CD4-positive, alpha-beta T cell (primary cell): ENCODE results near the gene KANSL1. TPM values are rescaled to one million over a fixed set of nuclear protein-coding genes. Genes with fewer than 3 reads are reported as not detected.

Source experiments
- ATAC-seq: fragments of 200-7000 bp; cut with Tn5 transposase; one replicate; pipeline ENCODE4 v1.10.0; 2022; ENCODE audit warnings: mild to moderate bottlenecking; ENCODE audit not compliant: poor library complexity
- CTCF ChIA-PET: fragments of 350-600 bp; sonication (Branson Sonifier 250); formaldehyde crosslinking; loops from one replicate; lab custom pipeline; 2021; ENCODE audit warnings: antibody characterized with exemption, inconsistent platforms; lab: Charles Lee
- POLR2A ChIA-PET: fragments of 350-600 bp; sonication (Branson Sonifier 250); formaldehyde crosslinking; loops from one replicate; lab custom pipeline; 2021; ENCODE audit warnings: antibody characterized with exemption, inconsistent platforms; lab: Charles Lee
- DNase-seq, 14 experiments: peaks; one replicate each; pipeline ENCODE4 v3.0.0-alpha.2; 2013 to 2020; ENCODE audit warnings: mixed read lengths in 2 of 14
- H3K27ac ChIP-seq, 2 donors: one replicate each; pipeline versions ENCODE4 v1.5.1 to v1.7.0; 2013; ENCODE audit warnings: low read length in 2 of 2, low read depth in 1 of 2, mild to moderate bottlenecking in 1 of 2
- H3K27me3 ChIP-seq, 2 experiments: 1 replicate in 1 of 2; 2 replicates in 1 of 2; pipeline versions ENCODE4 v1.6.1 to v1.7.0; 2013; ENCODE audit warnings: low read length in 2 of 2, control low read depth in 1 of 2, mild to moderate bottlenecking in 1 of 2, moderate library complexity in 1 of 2; ENCODE audit not compliant: insufficient read depth in 2 of 2, control insufficient read depth in 1 of 2
- H3K36me3 ChIP-seq: one replicate; pipeline ENCODE4 v1.6.1; 2013; ENCODE audit warnings: low read length, control low read depth; ENCODE audit not compliant: insufficient read depth
- H3K4me1 ChIP-seq: one replicate; pipeline ENCODE4 v1.6.1; 2013; ENCODE audit warnings: low read length, control low read depth; ENCODE audit not compliant: insufficient read depth
- H3K4me3 ChIP-seq: one replicate; pipeline ENCODE4 v1.5.1; 2013; ENCODE audit warnings: mild to moderate bottlenecking, low read length, moderate library complexity
- H3K9me3 ChIP-seq, 2 experiments: 1 replicate in 1 of 2; 2 replicates in 1 of 2; pipeline versions ENCODE4 v1.6.1 to v1.7.0; 2013; ENCODE audit warnings: low read length in 2 of 2, mild to moderate bottlenecking in 2 of 2, control low read depth in 1 of 2, moderate library complexity in 1 of 2; ENCODE audit not compliant: control insufficient read depth in 1 of 2, insufficient read depth in 1 of 2
- H3K27ac Mint-ChIP-seq: one replicate; pipeline ENCODE4 v1.8.0; 2020; ENCODE audit warnings: mixed read lengths
- H3K27me3 Mint-ChIP-seq: one replicate; pipeline ENCODE4 v1.8.0; 2021; ENCODE audit warnings: mixed read lengths
- H3K36me3 Mint-ChIP-seq: one replicate; pipeline ENCODE4 v1.8.0; 2021; ENCODE audit warnings: low read depth, mixed read lengths
- H3K4me1 Mint-ChIP-seq: one replicate; pipeline ENCODE4 v1.8.0; 2021; ENCODE audit warnings: low read depth, mixed read lengths
- H3K4me3 Mint-ChIP-seq: one replicate; pipeline ENCODE4 v1.8.0; 2020; ENCODE audit warnings: mild to moderate bottlenecking, mixed read lengths
- H3K9me3 Mint-ChIP-seq: one replicate; pipeline ENCODE4 v1.8.0; 2020; ENCODE audit warnings: mixed read lengths
- CTCF ChIP-seq: fragments of 200-600 bp; IDR thresholded peaks from one replicate; pipeline ENCODE4 v1.8.0; 2022; ENCODE audit warnings: antibody characterized with exemption, mild to moderate bottlenecking
- intact Hi-C, 2 experiments: fragments of 100-400 bp; cut with DNase I in 1 of 2; cut with micrococcal nuclease in 1 of 2; formaldehyde crosslinking; loops; one replicate each; pipeline versions ENCODE4 v1.15.1 to v1.9.0; 2023 to 2025; cut with DNase I, micrococcal nuclease
- total RNA-seq, 174 experiments: library from RNA in 2 of 174; stranded (reverse) in 2 of 174; gene quantifications; one replicate each; pipeline ENCODE4 v1.2.3 and lab custom pipeline; 2021 to 2026

KANSL1 gene
- total RNA-seq, 2 experiments from 2014 or later = 122 to 125 TPM

GRCh38 chr17:46125831-46126230, 67.4 kb downstream of the KANSL1 start:
- TF ChIP-seq CTCF = no peak
- POLR2A ChIA-PET = interaction anchor here (2.1 kb wide), 1 partner anchor 67 kb away, joined by 6 read pairs; the partner anchor contains the start of gene KANSL1
- Histone ChIP-seq H3K4me1 (peaks cover 57% of the 10 kb centered on the region), H3K27ac (no peak overlapping the region), H3K27me3 (no peaks in the 10 kb centered on the region), H3K4me3 (no peak overlapping the region), H3K9me3 (no peaks in the 10 kb centered on the region), H3K36me3 (peaks cover 3% of the 10 kb centered on the region)
- no peaks in the 10 kb centered on the region for H3K27me3 Mint-ChIP-seq
- no peak overlapping the region for H3K4me3 Mint-ChIP-seq
- H3K36me3 Mint-ChIP-seq = peaks cover 23% of the 10 kb centered on the region
- intact Hi-C loops = loop anchor here in 1 of 2 experiments (10.0 kb wide), 1 partner anchor 61 kb away; no protein-coding TSS in a partner anchor
- CTCF ChIA-PET = interaction anchor here (1.2 to 2.7 kb wide), 5 partner anchors 12 to 67 kb away, joined by 3 to 9 read pairs (median 4); partner anchors contain the start of gene KANSL1
- no peaks in the 10 kb centered on the region for H3K9me3 Mint-ChIP-seq
- H3K27ac Mint-ChIP-seq = peak overlapping the region; percentile 31
- no peak for ATAC-seq
- DNase-seq = no peak
- peaks cover 95% of the 10 kb centered on the region for H3K4me1 Mint-ChIP-seq

GRCh38 chr17:46124695-46125592, 68.3 kb downstream of the KANSL1 start:
- Histone ChIP-seq H3K36me3 (peaks cover 3% of the 10 kb centered on the region), H3K27ac (no peak overlapping the region), H3K4me1 (peaks cover 49% of the 10 kb centered on the region), H3K9me3 (no peaks in the 10 kb centered on the region), H3K27me3 (no peaks in the 10 kb centered on the region), H3K4me3 (no peak overlapping the region)
- Mint-ChIP-seq H3K27me3 (no peaks in the 10 kb centered on the region), H3K9me3 (no peaks in the 10 kb centered on the region), H3K4me3 (no peak overlapping the region), H3K4me1 (peaks cover 95% of the 10 kb centered on the region), H3K36me3 (peaks cover 25% of the 10 kb centered on the region), H3K27ac (peak overlapping the region; percentile 59)
- DNase-seq (no peak), ATAC-seq (no peak)
- POLR2A ChIA-PET = interaction anchor here (0.5 to 2.1 kb wide), 2 partner anchors 10 to 68 kb away, joined by 4 to 6 read pairs; partner anchors contain the start of gene KANSL1
- no peak for TF ChIP-seq CTCF
- CTCF ChIA-PET = interaction anchor here (1.2 to 2.7 kb wide), 4 partner anchors 13 to 68 kb away, joined by 3 to 9 read pairs (median 4); partner anchors contain the start of gene KANSL1
- intact Hi-C loops = loop anchor here (5.0 to 10.0 kb wide), 2 partner anchors 32 to 60 kb away; no protein-coding TSS in a partner anchor

GRCh38 chr17:46123607-46124006, 69.6 kb downstream of the KANSL1 start:
- peaks cover 30% of the 10 kb centered on the region for H3K36me3 Mint-ChIP-seq
- H3K4me3 Mint-ChIP-seq = no peak overlapping the region
- Histone ChIP-seq H3K36me3 (peaks cover 3% of the 10 kb centered on the region), H3K27me3 (no peaks in the 10 kb centered on the region), H3K4me1 (peaks cover 46% of the 10 kb centered on the region), H3K27ac (no peak overlapping the region), H3K4me3 (no peak overlapping the region), H3K9me3 (no peaks in the 10 kb centered on the region)
- intact Hi-C loops = loop anchor here (2.0 to 10.0 kb wide), 3 partner anchors 13 to 59 kb away; no protein-coding TSS in a partner anchor
- H3K27me3 Mint-ChIP-seq = no peaks in the 10 kb centered on the region
- H3K27ac Mint-ChIP-seq = no peak overlapping the region
- POLR2A ChIA-PET = interaction anchor here (0.6 to 0.7 kb wide), 2 partner anchors 11 to 24 kb away, joined by 3 read pairs; no protein-coding TSS in a partner anchor
- TF ChIP-seq CTCF = no peak
- peaks cover 95% of the 10 kb centered on the region for H3K4me1 Mint-ChIP-seq
- ATAC-seq (no peak), DNase-seq (no peak)
- no peaks in the 10 kb centered on the region for H3K9me3 Mint-ChIP-seq
- CTCF ChIA-PET = interaction anchor here (0.6 to 2.1 kb wide), 6 partner anchors 9 to 69 kb away, joined by 3 to 7 read pairs (median 4); partner anchors contain the start of gene KANSL1
